ENCODE data around the gene FOXP1. TPM values are rescaled to one million over a fixed set of nuclear protein-coding genes. Genes with fewer than 3 reads are reported as not detected.

Gene FOXP1
- total and polyA plus RNA-seq, 2 of the 13 experiments (the other 11 are each of a cell fraction or from before 2014, with no cell fraction given) = 40.4 to 59.0 TPM

DNA sequence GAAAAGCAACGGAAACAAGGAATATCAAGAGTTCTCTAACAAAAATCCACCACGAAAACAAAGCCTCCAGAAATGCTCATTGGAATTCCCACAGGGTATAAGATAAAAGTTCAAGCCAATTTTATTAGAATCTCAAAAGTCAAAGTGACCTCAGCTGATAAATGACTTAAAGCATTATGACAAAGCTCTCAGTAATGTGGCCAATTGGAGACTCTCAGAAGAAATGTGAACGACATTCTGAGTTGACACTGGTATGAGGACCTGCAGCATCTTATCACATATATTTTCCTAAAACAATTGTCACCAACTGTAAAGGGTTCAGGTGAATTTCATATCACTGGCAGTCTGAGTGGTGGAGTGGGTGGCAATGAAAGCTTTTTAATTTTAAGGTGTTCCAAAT lies 199.1 kb downstream of the FOXP1 start (continued):
- TF ChIP-seq TAF1 (CRISPR knock-in tag; IDR thresholded peaks at IDR 0.05) = no peak
- no peak for TF ChIP-seq SOX13 (IDR thresholded peaks at IDR 0.05)
- TF ChIP-seq SOX13 (CRISPR knock-in tag; conservative IDR thresholded peaks at IDR 0.05 in 1 of 2, IDR thresholded peaks at IDR 0.05 in 1 of 2) = no peak
- TF ChIP-seq, protein P1, sequence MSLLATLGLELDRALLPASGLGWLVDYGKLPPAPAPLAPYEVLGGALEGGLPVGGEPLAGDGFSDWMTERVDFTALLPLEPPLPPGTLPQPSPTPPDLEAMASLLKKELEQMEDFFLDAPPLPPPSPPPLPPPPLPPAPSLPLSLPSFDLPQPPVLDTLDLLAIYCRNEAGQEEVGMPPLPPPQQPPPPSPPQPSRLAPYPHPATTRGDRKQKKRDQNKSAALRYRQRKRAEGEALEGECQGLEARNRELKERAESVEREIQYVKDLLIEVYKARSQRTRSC (CRISPR knock-in tag; IDR thresholded peaks at IDR 0.05; ENCODE audit: low read depth) = no peak
- TF ChIP-seq, protein P2, sequence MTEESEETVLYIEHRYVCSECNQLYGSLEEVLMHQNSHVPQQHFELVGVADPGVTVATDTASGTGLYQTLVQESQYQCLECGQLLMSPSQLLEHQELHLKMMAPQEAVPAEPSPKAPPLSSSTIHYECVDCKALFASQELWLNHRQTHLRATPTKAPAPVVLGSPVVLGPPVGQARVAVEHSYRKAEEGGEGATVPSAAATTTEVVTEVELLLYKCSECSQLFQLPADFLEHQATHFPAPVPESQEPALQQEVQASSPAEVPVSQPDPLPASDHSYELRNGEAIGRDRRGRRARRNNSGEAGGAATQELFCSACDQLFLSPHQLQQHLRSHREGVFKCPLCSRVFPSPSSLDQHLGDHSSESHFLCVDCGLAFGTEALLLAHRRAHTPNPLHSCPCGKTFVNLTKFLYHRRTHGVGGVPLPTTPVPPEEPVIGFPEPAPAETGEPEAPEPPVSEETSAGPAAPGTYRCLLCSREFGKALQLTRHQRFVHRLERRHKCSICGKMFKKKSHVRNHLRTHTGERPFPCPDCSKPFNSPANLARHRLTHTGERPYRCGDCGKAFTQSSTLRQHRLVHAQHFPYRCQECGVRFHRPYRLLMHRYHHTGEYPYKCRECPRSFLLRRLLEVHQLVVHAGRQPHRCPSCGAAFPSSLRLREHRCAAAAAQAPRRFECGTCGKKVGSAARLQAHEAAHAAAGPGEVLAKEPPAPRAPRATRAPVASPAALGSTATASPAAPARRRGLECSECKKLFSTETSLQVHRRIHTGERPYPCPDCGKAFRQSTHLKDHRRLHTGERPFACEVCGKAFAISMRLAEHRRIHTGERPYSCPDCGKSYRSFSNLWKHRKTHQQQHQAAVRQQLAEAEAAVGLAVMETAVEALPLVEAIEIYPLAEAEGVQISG (CRISPR knock-in tag; IDR thresholded peaks at IDR 0.05) = no peak
- no peak for TF ChIP-seq CENPX (CRISPR knock-in tag; IDR thresholded peaks at IDR 0.05)
- no peak for TF ChIP-seq STAT5B (CRISPR knock-in tag; IDR thresholded peaks at IDR 0.05)
- TF ChIP-seq FIP1L1 (IDR thresholded peaks at IDR 0.05; ENCODE audit: borderline replicate concordance, insufficient read depth, low read depth, low read length) = no peak
- no peak for TF ChIP-seq GMEB2 (CRISPR knock-in tag; IDR thresholded peaks at IDR 0.05; ENCODE audit: low read depth)
- no peak for TF ChIP-seq ZNF678 (CRISPR knock-in tag; IDR thresholded peaks at IDR 0.05)
